Pons (tissue), 1 donor: ENCODE data around the gene IRF2BP1.
"Not testable (repeated sequence)": the region's sequence is repeated elsewhere in the genome, so short reads cannot be mapped to it uniquely, and the experiment has no call there.

Experiments used
- DNase-seq: peaks from one replicate; pipeline ENCODE4 v3.0.0-alpha.2; 2016; ENCODE audit warnings: low spot score

IRF2BP1 gene

GRCh38 chr19:45881082-45881908 lies 4.6 kb downstream of the IRF2BP1 start:
- DNase-seq: no peak

DNA sequence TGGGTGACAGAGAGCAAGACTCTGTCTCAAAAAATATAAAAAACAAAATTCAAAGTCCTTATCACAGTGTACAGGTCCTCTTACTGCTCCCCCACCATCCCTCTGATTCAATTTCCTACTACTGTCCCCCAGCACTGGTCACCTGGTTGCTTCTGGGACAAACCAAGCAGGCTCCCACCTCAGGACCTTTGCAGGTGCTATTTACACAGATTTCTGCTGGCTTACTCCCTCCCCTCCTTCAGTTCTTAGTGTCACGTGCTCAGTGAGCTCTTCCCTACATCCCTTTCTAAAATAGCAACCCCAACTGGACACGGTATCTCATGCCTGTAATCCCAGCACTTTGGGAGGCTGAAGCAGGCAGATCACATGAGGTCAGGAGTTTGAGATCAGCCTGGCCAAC lies 6.0 kb downstream of the IRF2BP1 start:
- DNase-seq: no peak

DNA sequence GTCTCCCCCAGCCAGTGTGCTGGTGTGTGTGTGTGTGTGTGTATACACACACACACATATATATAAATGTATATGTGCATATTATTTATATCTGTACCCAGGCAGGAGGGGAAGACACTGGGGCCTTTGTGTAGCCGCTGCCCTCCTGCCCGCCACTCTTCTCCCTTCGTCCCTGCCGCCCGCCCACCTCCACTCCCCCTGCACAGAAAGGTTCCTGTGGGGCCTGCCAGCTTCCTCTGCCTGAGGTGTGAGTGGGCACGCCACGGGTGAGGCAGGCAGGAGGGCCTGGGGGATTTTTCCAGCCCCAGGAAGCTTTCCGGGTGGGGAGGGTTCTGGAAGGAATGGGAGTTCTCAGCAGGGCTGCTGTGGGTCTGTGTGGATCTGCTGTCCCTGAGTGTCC lies 6.9 kb downstream of the IRF2BP1 start:
- DNase-seq: no peak

DNA sequence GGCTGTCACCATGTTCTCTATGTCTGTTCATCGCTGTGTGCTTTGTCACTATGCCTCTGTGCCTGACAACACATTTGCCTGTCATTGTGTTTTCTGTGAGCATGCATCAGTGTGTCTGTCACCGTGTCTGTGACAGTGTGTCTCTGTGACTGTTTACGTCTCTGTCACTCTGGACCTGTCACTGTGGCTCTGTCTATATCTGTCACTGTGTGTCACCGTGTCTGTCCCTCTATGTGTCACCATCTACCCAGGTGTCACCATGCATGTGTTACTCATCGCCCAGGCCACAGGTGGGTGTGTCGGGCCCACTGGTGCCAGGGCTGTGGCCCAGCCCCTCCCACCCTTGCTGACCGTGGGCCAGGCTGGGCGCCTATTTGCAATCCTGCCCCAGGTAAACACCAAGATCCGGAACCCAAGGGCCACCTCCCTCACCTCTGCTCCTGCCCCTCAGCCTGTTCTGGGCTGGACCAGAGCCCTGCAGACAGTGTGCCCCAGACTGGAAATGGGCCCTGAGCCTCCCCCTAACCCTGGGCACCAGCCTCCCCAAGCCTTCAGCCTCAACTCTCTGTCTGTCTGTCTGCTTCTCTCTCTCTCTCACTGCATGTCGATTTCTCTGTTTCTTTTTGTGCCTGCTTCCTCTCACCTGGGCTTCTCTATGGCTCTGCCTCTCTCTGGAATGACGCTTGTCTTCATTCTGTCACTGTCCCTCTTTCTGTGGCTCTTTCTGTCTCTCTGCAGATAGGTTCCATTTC lies 7.7 kb downstream of the IRF2BP1 start:
- no peak for DNase-seq

- DNase-seq: no peak
Measured at GRCh38 chr19:45876411-45877197, 9.3 kb downstream of the IRF2BP1 start.

DNA sequence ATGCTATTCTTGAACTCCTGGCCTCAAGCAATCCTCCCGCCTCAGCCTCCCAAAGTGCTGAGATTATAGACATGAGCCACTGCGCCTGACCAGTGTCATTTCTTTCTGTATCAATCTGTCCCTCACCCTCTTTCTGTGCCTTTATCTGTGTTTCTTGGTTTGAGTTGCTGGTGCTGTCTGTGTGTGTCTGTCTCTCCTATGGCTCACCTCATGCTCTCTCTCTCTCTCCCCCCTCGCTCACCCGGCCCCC lies 9.9 kb downstream of the IRF2BP1 start:
- DNase-seq: no peak

- DNase-seq: no peak
Measured at GRCh38 chr19:45874620-45874966, 11.3 kb downstream of the IRF2BP1 start.

DNA sequence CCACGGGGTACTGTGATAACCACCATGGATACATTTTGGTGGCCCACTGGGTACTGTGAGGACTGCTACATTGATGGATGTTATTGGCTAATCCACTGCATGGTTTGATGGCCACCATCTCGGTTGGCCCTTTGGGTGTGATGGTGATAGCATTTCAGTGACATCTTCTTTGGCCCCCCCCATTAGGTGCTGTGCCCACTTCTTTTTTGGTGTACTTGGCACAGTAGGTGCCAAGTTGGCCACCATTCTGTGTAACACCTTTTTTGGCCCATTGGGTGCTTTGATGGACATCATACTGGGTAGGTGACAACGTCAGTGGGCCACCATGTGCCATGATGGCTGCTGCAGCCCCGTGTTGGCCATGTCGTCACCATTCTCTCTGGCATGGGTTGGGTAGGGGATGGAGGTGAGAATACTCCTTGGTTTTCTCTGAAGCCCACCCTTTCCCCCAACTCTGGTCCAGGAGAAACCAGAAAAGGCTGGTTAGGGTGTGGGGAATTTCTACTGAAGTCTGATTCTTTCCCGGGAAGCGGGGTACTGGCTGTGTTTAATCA lies 12.6 kb downstream of the IRF2BP1 start:
- DNase-seq: no peak

GRCh38 chr19:45872095-45872919 lies 13.6 kb downstream of the IRF2BP1 start:
- no peak for DNase-seq

DNA sequence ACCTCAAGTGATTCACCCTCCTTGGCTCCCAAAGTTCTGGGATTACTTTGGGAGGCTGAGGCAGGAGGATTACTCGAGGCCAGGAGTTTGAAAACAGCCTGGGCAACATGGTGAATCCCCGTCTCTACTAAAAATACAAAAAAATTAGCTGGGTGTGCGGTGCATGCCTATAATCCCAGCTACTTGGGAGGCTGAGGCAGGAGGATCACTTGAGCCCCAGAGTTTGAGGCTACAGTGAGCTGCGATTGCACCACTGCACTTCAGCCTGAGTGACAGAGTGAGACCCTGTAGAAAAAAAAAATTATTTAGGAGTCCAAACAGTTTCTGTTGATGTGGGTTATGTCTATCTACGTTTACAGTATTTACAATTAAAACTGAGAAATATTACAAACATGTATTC lies 15.1 kb downstream of the IRF2BP1 start:
- no peak for DNase-seq

GRCh38 chr19:45867241-45867640 lies 18.7 kb downstream of the IRF2BP1 start:
- not testable (repeated sequence) for DNase-seq

GRCh38 chr19:45866400-45867176 lies 19.4 kb downstream of the IRF2BP1 start:
- DNase-seq: no peak

- DNase-seq: no peak
Measured at GRCh38 chr19:45865269-45865948, 20.5 kb downstream of the IRF2BP1 start.

- DNase-seq: no peak
Measured at GRCh38 chr19:45864629-45865082, 21.3 kb downstream of the IRF2BP1 start.

DNA sequence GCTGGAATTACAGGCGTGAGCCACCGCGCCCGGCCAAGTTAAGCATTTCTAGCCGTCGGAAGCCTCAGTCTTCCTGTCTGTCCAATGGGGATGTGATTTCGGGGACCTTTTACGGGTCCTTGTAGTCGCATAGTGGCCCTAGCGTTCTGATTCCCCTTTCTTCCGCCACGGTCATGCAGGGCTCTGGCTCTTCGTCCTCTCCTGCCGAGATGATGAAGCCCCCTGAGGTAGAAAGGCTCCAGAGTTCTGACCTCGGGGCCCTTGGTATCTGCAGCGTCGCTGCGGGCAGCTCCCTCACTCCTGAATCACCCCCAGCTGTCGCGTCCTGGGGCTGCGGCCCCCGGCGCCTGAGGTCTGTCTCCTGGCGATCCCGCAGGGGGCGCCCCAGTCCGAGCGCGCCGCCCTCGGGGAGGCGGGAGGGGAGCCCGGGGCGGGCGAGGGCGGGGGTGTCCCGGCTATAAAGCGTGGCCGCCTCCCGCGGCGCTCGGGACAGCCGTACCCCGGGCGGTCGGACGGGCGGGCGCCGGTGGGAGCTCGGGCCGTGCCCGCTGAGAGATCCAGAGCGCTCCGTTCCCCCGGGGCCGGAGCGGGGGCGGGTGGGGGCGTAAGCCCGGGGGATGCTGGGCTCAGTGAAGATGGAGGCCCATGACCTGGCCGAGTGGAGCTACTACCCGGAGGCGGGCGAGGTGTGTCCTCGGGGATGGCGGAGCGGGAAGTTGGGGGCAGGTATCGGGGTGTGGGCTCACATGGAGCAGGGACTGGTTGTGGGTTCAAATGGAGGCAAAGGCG lies 21.9 kb downstream of the IRF2BP1 start, which contains the start of gene FOXA3:
TSS of gene FOXA3 (plus strand) at position 487 of the 789 bp plus-strand sequence. CDS start at position 618, 131 bp downstream.
- no peak for DNase-seq

DNA sequence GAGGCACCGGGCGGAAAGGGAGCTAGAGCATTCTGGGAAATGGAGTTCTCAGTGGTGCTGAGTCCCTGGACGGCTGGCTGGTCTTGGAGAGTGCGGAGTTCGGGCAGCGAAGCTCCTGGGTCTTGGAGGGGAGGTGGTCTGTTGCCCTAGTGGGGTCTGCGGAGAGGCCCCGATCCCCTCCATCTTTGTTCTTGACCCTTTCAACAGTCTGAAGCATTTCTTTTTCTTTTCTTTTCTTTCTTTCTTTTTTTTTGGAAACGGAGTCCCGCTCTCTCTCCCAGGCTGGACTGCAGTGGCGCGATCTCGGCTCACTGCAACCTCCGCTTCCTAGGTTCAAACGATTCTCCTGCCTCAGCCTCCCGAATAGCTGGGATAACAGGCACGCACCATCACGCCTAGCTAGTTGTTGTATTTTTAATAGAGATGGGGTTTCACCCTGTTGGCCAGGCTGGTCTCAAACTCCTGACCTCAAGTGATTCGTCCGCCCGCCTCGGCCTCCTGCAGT lies 22.6 kb downstream of the IRF2BP1 start:
- DNase-seq: no peak

- DNase-seq: peak; percentile 99
Measured at GRCh38 chr19:45862564-45863334, 23.2 kb downstream of the IRF2BP1 start, which contains the start of gene SYMPK. TSS of gene SYMPK (minus strand) at chr19:45863147. CDS start at chr19:45854495, 8,652 bp downstream.

DNA sequence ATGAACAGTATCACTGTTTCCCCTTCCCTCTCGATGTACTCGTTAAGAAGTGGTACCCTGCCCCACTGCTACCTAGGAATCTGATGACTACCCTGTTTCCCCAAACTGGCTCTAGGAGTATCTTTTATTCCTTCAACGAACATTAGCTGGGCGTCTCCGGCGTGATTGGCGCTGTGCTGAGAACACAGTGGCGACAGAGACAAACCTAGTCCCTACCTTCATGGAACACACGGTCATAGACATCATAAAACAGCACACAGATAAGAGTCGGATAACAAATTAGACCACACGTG lies 23.7 kb downstream of the IRF2BP1 start:
- DNase-seq: no peak
